Measurements from ENCODE around the gene SDK1. TPM values are rescaled to one million over a fixed set of nuclear protein-coding genes. Genes with fewer than 3 reads are reported as not detected.

SDK1 gene
- total and polyA plus RNA-seq, 2 donors (not counting 3 experiments of a cell fraction or from before 2014, with no cell fraction given): 1.6 to 3.9 TPM

DNA sequence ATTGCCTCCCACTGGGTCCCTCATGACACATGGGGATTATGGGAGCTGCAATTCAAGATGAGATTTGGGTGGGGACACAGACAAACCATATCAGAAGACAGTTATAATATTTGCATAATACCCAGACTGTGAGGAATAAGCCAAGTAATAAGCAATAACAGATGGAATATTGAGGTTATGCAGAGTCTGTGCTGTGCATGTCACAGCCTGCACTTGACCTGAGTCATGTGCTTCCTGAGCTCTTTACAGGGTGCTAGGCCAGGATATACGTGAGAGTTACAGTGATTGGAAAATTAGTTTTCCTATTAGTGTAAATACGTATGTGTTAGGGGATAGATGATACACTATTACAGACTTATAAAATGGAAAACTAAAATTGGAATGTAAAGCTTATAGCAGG is 288.7 kb downstream of the SDK1 start:
- ChIA-PET CTCF (no interaction called here), POLR2A (no interaction called here)
- Histone ChIP-seq H3K4me3 (replicated peaks in 1 of 3; ENCODE audit: insufficient read depth in 1 of 3, low read depth in 1 of 3, low read length in 3 of 3) (no peak overlapping the region), H3K27ac (ENCODE audit: insufficient read depth, low read depth, low read length) (no peak overlapping the region), H3K4me2 (ENCODE audit: insufficient read depth, low read length) (no peak overlapping the region), H4K20me1 (replicated peaks; ENCODE audit: control insufficient read depth, extremely low read depth, insufficient read depth, low read length) (no peaks in the 10 kb centered on the region), H3K79me2 (ENCODE audit: control insufficient read depth, insufficient read depth, low read length) (no peaks in the 10 kb centered on the region), H3K9ac (replicated peaks; ENCODE audit: extremely low read depth, insufficient read depth, low read length) (no peak overlapping the region), H3K36me3 (ENCODE audit: control insufficient read depth in 2 of 2, extremely low read depth in 1 of 2, insufficient read depth in 2 of 2, low read length in 2 of 2) (no peaks in the 10 kb centered on the region), H3K27me3 (ENCODE audit: control insufficient read depth in 2 of 2, insufficient read depth in 2 of 2, low read length in 2 of 2) (no peaks in the 10 kb centered on the region), H2AFZ (ENCODE audit: low read depth, low read length) (no peak overlapping the region), H3K9me3 (replicated peaks; ENCODE audit: control insufficient read depth, insufficient read depth, low read length) (no peaks in the 10 kb centered on the region), H3K9me1 (replicated peaks; ENCODE audit: control insufficient read depth, extremely low read depth, insufficient read depth, low read length) (no peaks in the 10 kb centered on the region), H3K4me1 (ENCODE audit: control insufficient read depth, extremely low read depth, insufficient read depth, low read length) (no peaks in the 10 kb centered on the region)
- dilution Hi-C loops (cut with MboI; ENCODE audit: extremely low pct_ligation_motif_present, low sequenced_read_pairs): no loop called here
- no peak for DNase-seq (ENCODE audit: low read depth, low spot score)
- BruUV-seq (replicated peaks): no TSS peak
- FAIRE-seq: no peak
- TF ChIP-seq POLR2AphosphoS5 (IDR thresholded peaks at IDR 0.05; ENCODE audit: insufficient read depth, low read depth, low read length): no peak
- TF ChIP-seq, protein P1, sequence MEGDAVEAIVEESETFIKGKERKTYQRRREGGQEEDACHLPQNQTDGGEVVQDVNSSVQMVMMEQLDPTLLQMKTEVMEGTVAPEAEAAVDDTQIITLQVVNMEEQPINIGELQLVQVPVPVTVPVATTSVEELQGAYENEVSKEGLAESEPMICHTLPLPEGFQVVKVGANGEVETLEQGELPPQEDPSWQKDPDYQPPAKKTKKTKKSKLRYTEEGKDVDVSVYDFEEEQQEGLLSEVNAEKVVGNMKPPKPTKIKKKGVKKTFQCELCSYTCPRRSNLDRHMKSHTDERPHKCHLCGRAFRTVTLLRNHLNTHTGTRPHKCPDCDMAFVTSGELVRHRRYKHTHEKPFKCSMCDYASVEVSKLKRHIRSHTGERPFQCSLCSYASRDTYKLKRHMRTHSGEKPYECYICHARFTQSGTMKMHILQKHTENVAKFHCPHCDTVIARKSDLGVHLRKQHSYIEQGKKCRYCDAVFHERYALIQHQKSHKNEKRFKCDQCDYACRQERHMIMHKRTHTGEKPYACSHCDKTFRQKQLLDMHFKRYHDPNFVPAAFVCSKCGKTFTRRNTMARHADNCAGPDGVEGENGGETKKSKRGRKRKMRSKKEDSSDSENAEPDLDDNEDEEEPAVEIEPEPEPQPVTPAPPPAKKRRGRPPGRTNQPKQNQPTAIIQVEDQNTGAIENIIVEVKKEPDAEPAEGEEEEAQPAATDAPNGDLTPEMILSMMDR (IDR thresholded peaks at IDR 0.05; ENCODE audit: extremely low read depth in 1 of 2, insufficient read depth in 1 of 2, low read depth in 1 of 2, low read length in 2 of 2): no peak
- TF ChIP-seq JUN (IDR thresholded peaks at IDR 0.05; ENCODE audit: borderline replicate concordance, insufficient read depth, insufficient read length, low read depth): no peak
- TF ChIP-seq, protein P2, sequence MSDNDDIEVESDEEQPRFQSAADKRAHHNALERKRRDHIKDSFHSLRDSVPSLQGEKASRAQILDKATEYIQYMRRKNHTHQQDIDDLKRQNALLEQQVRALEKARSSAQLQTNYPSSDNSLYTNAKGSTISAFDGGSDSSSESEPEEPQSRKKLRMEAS (IDR thresholded peaks at IDR 0.05; ENCODE audit: insufficient read depth, insufficient read length): no peak
- TF ChIP-seq MYC (IDR thresholded peaks at IDR 0.05; ENCODE audit: low read depth, low read length): no peak
- no peak for TF ChIP-seq POLR2A (IDR thresholded peaks at IDR 0.05; ENCODE audit: low read depth, low read length)
- TF ChIP-seq FOS (IDR thresholded peaks at IDR 0.05; ENCODE audit: borderline replicate concordance, insufficient read depth, low read length): no peak
- no peak for TF ChIP-seq EZH2 (IDR thresholded peaks at IDR 0.05; ENCODE audit: borderline replicate concordance, low read depth, low read length, severe bottlenecking)
- no peak for TF ChIP-seq GATA2 (IDR thresholded peaks at IDR 0.05; ENCODE audit: insufficient read depth, insufficient read length, low read depth, low read length)
- intact Hi-C loops (cut with micrococcal nuclease): no loop called here

Measured in endothelial cell of umbilical vein (primary cell).